HG02763 (cell line): ENCODE results near the gene CNPPD1.

ENCODE experiments used
- ATAC-seq: cut with Tn5 transposase; IDR thresholded peaks from one replicate; pipeline ENCODE4 v1.9.1; 2021; ENCODE audit warnings: mild to moderate bottlenecking, moderate library complexity; ENCODE audit not compliant: unreplicated experiment

The CNPPD1 gene

GRCh38 chr2:219181531-219181930, 4.8 kb upstream of the CNPPD1 start:
- ATAC-seq, result no peak

- no peak for ATAC-seq
Measured at GRCh38 chr2:219180961-219181360, 4.2 kb upstream of the CNPPD1 start.

GRCh38 chr2:219179601-219180465, 3.1 kb upstream of the CNPPD1 start:
- ATAC-seq, result no peak

- peak; percentile 27 for ATAC-seq
Measured at GRCh38 chr2:219178377-219179175, 1.9 kb upstream of the CNPPD1 start.

- ATAC-seq, result peak; percentile 43
Measured at GRCh38 chr2:219177552-219178376, 1.0 kb upstream of the CNPPD1 start, which contains the start of gene RETREG2. Gene RETREG2, plus strand, starts transcription at chr2:219178275. Its CDS starts 78 bp downstream, at chr2:219178353.

- ATAC-seq, result peak; percentile 11
Measured at GRCh38 chr2:219175928-219176817, 552 bp downstream of the CNPPD1 start.

- ATAC-seq, result no peak
Measured at GRCh38 chr2:219175486-219175885, 1.2 kb downstream of the CNPPD1 start.

- ATAC-seq, result no peak
Measured at GRCh38 chr2:219174801-219175200, 1.9 kb downstream of the CNPPD1 start.

- ATAC-seq, result no peak
Measured at GRCh38 chr2:219174146-219174545, 2.6 kb downstream of the CNPPD1 start.

GRCh38 chr2:219173176-219173575, 3.5 kb downstream of the CNPPD1 start:
- ATAC-seq, result no peak

- ATAC-seq, result no peak
Measured at GRCh38 chr2:219172231-219173154, 4.2 kb downstream of the CNPPD1 start.

- no peak for ATAC-seq
Measured at GRCh38 chr2:219171231-219171651, 5.5 kb downstream of the CNPPD1 start.

GRCh38 chr2:219169930-219170654, 6.6 kb downstream of the CNPPD1 start, which contains the start of gene SLC23A3:
Gene SLC23A3, minus strand, starts transcription at chr2:219170029. Its CDS starts 45 bp downstream, at chr2:219169984.
- no peak for ATAC-seq

- no peak for ATAC-seq
Measured at GRCh38 chr2:219168932-219169331, 7.8 kb downstream of the CNPPD1 start.

- no peak for ATAC-seq
Measured at GRCh38 chr2:219168526-219168925, 8.2 kb downstream of the CNPPD1 start.

GRCh38 chr2:219167997-219168396, 8.7 kb downstream of the CNPPD1 start:
- ATAC-seq, result no peak

- no peak for ATAC-seq
Measured at GRCh38 chr2:219165058-219165911, 11.4 kb downstream of the CNPPD1 start.
